ENCODE measurements around the gene COL2A1. TPM values are rescaled to one million over a fixed set of nuclear protein-coding genes. Genes with fewer than 3 reads are reported as not detected.

The COL2A1 gene
- total RNA-seq, 2 donors from 2014 or later = not detected

DNA sequence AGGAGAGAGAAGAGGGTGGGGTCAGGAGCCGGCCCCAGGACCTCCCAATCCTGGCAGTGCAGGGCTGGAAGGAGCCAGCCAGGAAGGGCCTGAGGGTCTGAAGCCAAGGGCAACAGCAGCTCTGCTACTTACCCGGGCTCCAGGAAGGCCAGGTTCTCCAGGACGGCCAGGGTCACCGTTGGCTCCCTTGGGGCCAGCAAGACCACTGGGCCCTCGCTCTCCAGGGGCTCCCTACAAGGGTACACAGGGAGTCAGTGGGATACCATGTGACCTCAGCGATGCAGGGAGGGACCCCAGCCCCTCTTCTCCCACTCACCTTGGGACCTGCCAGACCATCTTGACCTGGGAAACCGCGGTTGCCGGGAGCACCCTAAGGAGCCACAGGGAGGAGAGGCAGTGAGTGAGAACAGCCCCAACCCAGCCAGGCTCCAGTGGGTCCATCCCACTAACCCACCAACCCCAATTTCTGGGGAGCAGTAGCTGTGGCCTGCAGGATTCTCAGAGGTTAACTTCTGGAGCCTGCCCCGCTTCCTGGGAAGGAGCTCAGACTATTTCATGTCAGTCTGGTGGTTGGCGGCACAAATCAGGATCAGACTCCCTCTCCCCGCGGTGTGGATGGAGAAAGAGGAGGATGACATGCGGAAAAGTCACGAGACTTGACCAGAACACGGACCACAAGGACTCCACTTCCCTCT is 18.5 kb downstream of the COL2A1 start:
- Histone ChIP-seq H3K36me3 (replicated peaks in 1 of 2; ENCODE audit: insufficient read depth in 1 of 2, low read depth in 2 of 2) (no peaks in the 10 kb centered on the region), H3K9me3 (no peaks in the 10 kb centered on the region), H3K4me3 (no peak overlapping the region), H3K27ac (no peak overlapping the region), H3K27me3 (no peaks in the 10 kb centered on the region), H3K4me1 (no peaks in the 10 kb centered on the region)
- intact Hi-C loops (cut with DNase I) = no loop called here
- TF ChIP-seq, protein P1, sequence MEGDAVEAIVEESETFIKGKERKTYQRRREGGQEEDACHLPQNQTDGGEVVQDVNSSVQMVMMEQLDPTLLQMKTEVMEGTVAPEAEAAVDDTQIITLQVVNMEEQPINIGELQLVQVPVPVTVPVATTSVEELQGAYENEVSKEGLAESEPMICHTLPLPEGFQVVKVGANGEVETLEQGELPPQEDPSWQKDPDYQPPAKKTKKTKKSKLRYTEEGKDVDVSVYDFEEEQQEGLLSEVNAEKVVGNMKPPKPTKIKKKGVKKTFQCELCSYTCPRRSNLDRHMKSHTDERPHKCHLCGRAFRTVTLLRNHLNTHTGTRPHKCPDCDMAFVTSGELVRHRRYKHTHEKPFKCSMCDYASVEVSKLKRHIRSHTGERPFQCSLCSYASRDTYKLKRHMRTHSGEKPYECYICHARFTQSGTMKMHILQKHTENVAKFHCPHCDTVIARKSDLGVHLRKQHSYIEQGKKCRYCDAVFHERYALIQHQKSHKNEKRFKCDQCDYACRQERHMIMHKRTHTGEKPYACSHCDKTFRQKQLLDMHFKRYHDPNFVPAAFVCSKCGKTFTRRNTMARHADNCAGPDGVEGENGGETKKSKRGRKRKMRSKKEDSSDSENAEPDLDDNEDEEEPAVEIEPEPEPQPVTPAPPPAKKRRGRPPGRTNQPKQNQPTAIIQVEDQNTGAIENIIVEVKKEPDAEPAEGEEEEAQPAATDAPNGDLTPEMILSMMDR (IDR thresholded peaks at IDR 0.05) = no peak
- TF ChIP-seq POLR2A (IDR thresholded peaks at IDR 0.05) = no peak
- 85 to 86% methylated on average over 8 to 16 of the region's 16 CpGs for WGBS, 2 donors
- DNase-seq = no peak
- no peak for ATAC-seq

DNA sequence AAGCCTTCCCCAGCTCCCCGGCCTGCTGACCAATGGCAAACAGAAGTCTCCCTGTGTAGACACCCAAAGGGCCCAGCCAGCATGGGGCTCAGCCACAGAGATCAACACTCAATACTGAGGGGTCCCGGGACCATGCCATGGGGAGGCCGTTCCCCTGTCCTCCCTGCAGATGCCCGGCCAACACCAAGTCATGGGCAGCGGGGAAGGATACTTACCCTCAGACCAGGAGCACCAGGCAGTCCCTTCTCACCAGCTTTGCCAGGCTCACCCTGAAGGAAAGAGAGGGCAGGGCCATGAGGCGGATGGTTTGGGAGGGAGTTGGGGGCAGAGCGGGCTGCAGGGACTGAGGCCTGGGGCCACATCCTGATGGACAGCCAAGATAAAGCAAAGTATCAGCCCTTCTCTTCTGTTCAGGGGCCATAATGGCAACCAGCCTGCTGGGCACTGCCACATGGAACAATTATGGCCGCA is 19.9 kb downstream of the COL2A1 start:
- WGBS, 2 donors = 70 to 95% methylated on average over 4 to 7 of the region's 8 CpGs
- DNase-seq (no peak), ATAC-seq (no peak)
- Histone ChIP-seq H3K9me3 (no peaks in the 10 kb centered on the region), H3K4me1 (no peaks in the 10 kb centered on the region), H3K36me3 (replicated peaks in 1 of 2; ENCODE audit: insufficient read depth in 1 of 2, low read depth in 2 of 2) (no peaks in the 10 kb centered on the region), H3K4me3 (no peak overlapping the region), H3K27ac (no peak overlapping the region), H3K27me3 (no peaks in the 10 kb centered on the region)
- intact Hi-C loops (cut with DNase I) = no loop called here
- TF ChIP-seq POLR2A (IDR thresholded peaks at IDR 0.05) = no peak

DNA sequence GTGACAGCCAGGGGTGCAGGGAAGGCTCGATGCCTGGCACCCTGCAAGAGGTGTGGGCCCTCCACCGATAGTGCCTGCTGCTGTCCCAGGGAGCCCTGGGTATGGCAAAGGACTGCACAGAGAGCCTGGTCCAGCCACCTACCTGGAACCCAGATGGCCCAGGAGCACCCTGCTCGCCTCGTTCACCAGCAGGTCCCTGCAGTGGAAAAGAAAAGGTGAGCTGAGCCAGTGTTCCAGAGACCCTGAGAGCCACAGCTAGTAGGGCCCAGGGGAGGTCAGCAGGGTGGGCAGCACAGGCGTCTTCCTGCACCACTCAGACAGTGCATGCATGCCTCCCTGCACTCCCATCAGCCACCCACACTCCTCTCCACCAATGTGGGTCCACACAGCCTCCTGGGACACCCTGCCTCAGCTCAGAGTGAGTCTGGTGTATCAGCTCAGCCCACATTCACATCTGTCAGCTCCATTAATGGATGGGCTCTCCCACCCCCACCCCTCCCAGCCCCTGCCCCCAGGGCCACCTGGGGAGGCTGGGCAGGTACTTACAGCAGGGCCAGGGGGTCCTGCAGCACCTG is 20.6 kb downstream of the COL2A1 start:
- no peak overlapping the region for H3K27ac ChIP-seq
- H3K27me3 ChIP-seq = no peaks in the 10 kb centered on the region
- 61 to 83% methylated on average over 3 to 5 of the region's 5 CpGs for WGBS, 2 donors
- H3K4me3 ChIP-seq = no peak overlapping the region
- TF ChIP-seq, protein P1 (IDR thresholded peaks at IDR 0.05) = no peak
- no peak for TF ChIP-seq POLR2A (IDR thresholded peaks at IDR 0.05)
- H3K9me3 ChIP-seq = no peaks in the 10 kb centered on the region
- no peak for DNase-seq
- no peaks in the 10 kb centered on the region for H3K4me1 ChIP-seq
- intact Hi-C loops (cut with DNase I) = no loop called here
- no peaks in the 10 kb centered on the region for H3K36me3 ChIP-seq (replicated peaks in 1 of 2; ENCODE audit: insufficient read depth in 1 of 2, low read depth in 2 of 2)
- no peak for ATAC-seq

DNA sequence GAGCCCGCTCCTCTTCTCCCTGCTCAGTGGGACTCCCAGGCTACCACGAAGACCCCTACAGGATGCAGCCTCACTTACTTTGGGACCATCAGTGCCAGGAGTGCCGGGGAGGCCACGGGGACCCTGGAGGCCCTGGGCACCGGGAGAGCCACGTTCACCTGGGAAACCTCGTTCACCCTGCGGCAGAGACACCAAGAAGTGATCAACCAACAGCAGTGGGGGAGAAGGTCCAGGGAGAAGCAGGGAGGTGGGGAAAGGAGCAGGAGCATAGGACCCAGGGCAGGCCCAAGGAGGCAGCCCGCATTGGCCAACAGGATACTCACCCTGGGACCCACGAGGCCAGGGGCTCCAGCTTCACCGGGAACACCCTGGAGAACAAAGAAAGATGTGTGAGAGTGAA is 21.5 kb downstream of the COL2A1 start:
- Histone ChIP-seq H3K9me3 (no peaks in the 10 kb centered on the region), H3K4me1 (no peaks in the 10 kb centered on the region), H3K36me3 (replicated peaks in 1 of 2; ENCODE audit: insufficient read depth in 1 of 2, low read depth in 2 of 2) (no peaks in the 10 kb centered on the region), H3K27me3 (no peaks in the 10 kb centered on the region), H3K27ac (no peak overlapping the region), H3K4me3 (no peak overlapping the region)
- no peak for ATAC-seq
- 81 to 83% methylated on average over 11 of the region's 11 CpGs for WGBS, 2 donors
- DNase-seq = no peak
- intact Hi-C loops (cut with DNase I) = no loop called here
- TF ChIP-seq, protein P1 (IDR thresholded peaks at IDR 0.05) = no peak
- no peak for TF ChIP-seq POLR2A (IDR thresholded peaks at IDR 0.05)

- WGBS, 2 donors = 78 to 80% methylated on average over 2 to 5 of the region's 5 CpGs
- H3K27me3 ChIP-seq = no peaks in the 10 kb centered on the region
- DNase-seq (no peak), ATAC-seq (no peak)
- no peak overlapping the region for H3K27ac ChIP-seq
- intact Hi-C loops (cut with DNase I) = no loop called here
- no peaks in the 10 kb centered on the region for H3K4me1 ChIP-seq
- H3K4me3 ChIP-seq = no peak overlapping the region
- TF ChIP-seq POLR2A (IDR thresholded peaks at IDR 0.05) = no peak
- TF ChIP-seq, protein P1 (IDR thresholded peaks at IDR 0.05) = no peak
- no peaks in the 10 kb centered on the region for H3K36me3 ChIP-seq (replicated peaks in 1 of 2; ENCODE audit: insufficient read depth in 1 of 2, low read depth in 2 of 2)
- no peaks in the 10 kb centered on the region for H3K9me3 ChIP-seq
Observed at GRCh38 chr12:47982311-47982710, 22.0 kb downstream of the COL2A1 start.
